MM.1S (cell line): ENCODE data around the gene ARHGEF11.

Source experiments
- CTCF ChIP-seq: fragments of 300-600 bp; sonication (generic); IDR thresholded peaks from 2 replicates; pipeline ENCODE4 v1.5.1; 2016; ENCODE audit warnings: antibody characterized with exemption, low read length, mixed read lengths
- EZH2 ChIP-seq: fragments of 300-600 bp; sonication (generic); optimal IDR thresholded peaks from 2 replicates; pipeline ENCODE3; 2017; ENCODE audit warnings: low read depth, mild to moderate bottlenecking, antibody characterized with exemption, low read length, mixed read lengths

- TF ChIP-seq CTCF (no peak), EZH2 (no peak)
These were observed 119.4 kb downstream of the ARHGEF11 start for GRCh38 chr1:156926175-156926574.
